Uterus (tissue), 2 donors: ENCODE measurements around the gene SLIT3.

ENCODE experiments used
- POLR2A ChIP-seq, 2 donors: fragments of 450-650 bp; IDR thresholded peaks; one replicate each; pipeline ENCODE4 v1.6.1; 2016; ENCODE audit warnings: antibody characterized with exemption in 2 of 2, mild to moderate bottlenecking in 1 of 2, moderate library complexity in 1 of 2
- TF ChIP-seq, protein P1 (sequence below), 4 experiments: fragments of 200-600 bp in 2 of 4; fragments of 450-650 bp in 2 of 4; sonication (generic) in 2 of 4; IDR thresholded peaks; one replicate each; pipeline ENCODE4 v1.5.1; 2016 to 2019; ENCODE audit warnings: antibody characterized with exemption in 4 of 4, mild to moderate bottlenecking in 2 of 4, moderate library complexity in 1 of 4

- TF ChIP-seq POLR2A (IDR thresholded peaks at IDR 0.05) = no peak
- TF ChIP-seq, protein P1, sequence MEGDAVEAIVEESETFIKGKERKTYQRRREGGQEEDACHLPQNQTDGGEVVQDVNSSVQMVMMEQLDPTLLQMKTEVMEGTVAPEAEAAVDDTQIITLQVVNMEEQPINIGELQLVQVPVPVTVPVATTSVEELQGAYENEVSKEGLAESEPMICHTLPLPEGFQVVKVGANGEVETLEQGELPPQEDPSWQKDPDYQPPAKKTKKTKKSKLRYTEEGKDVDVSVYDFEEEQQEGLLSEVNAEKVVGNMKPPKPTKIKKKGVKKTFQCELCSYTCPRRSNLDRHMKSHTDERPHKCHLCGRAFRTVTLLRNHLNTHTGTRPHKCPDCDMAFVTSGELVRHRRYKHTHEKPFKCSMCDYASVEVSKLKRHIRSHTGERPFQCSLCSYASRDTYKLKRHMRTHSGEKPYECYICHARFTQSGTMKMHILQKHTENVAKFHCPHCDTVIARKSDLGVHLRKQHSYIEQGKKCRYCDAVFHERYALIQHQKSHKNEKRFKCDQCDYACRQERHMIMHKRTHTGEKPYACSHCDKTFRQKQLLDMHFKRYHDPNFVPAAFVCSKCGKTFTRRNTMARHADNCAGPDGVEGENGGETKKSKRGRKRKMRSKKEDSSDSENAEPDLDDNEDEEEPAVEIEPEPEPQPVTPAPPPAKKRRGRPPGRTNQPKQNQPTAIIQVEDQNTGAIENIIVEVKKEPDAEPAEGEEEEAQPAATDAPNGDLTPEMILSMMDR (IDR thresholded peaks at IDR 0.05) = no peak
These were observed 415.4 kb downstream of the SLIT3 start for GRCh38 chr5:168885324-168886120.
